H1 (cell line): ENCODE data around the gene ABI3BP. TPM values are rescaled to one million over a fixed set of nuclear protein-coding genes. Genes with fewer than 3 reads are reported as not detected.

Experiments
- CTCF ChIA-PET: fragments of 300-600 bp; sonication (Branson Sonifier 250); formaldehyde crosslinking; loops from one replicate; lab custom pipeline; 2021; ENCODE audit not compliant: partially characterized antibody; lab: Charles Lee
- POLR2A ChIA-PET: fragments of 300-600 bp; sonication (Branson Sonifier 250); formaldehyde crosslinking; loops from one replicate; lab custom pipeline; 2021; ENCODE audit warnings: inconsistent platforms; ENCODE audit not compliant: partially characterized antibody; lab: Charles Lee
- DNase-seq, 2 experiments: peaks; one replicate each; pipeline versions ENCODE4 v3.0.0 to v3.0.0-alpha.2; 2010 to 2022; ENCODE audit warnings: low spot score in 2 of 2, low read depth in 1 of 2, mixed read lengths in 1 of 2
- FAIRE-seq: peaks from 2 replicates; lab custom pipeline; 2011; peaks lifted over from hg19 to GRCh38; lab: Jason Lieb, UNC
- H2AFZ ChIP-seq: 2 replicates; pipeline ENCODE4 v1.8.1; 2012; ENCODE audit warnings: low read length, inconsistent platforms
- H2AK5ac ChIP-seq: 2 replicates; pipeline ENCODE4 v1.6.1; 2013; ENCODE audit warnings: low read depth, low read length
- H2BK120ac ChIP-seq: replicated peaks from 2 replicates; pipeline ENCODE3; 2013; ENCODE audit warnings: low read depth, low read length, inconsistent platforms
- H2BK12ac ChIP-seq: 2 replicates; pipeline ENCODE4 v1.6.1; 2013; ENCODE audit warnings: low read depth, low read length
- H2BK15ac ChIP-seq: 2 replicates; pipeline ENCODE4 v1.6.1; 2013; ENCODE audit warnings: low read length
- H2BK20ac ChIP-seq: 2 replicates; pipeline ENCODE4 v1.6.1; 2013; ENCODE audit warnings: low read length
- H2BK5ac ChIP-seq: 2 replicates; pipeline ENCODE4 v1.6.1; 2013; ENCODE audit warnings: low read depth, low read length
- H3K14ac ChIP-seq: 2 replicates; pipeline ENCODE4 v1.6.1; 2013; ENCODE audit warnings: inconsistent platforms; ENCODE audit not compliant: insufficient read length
- H3K18ac ChIP-seq: 2 replicates; pipeline ENCODE4 v1.6.1; 2013; ENCODE audit warnings: low read length; ENCODE audit errors: extremely low read depth
- H3K23ac ChIP-seq: 2 replicates; pipeline ENCODE4 v1.6.1; 2013; ENCODE audit warnings: inconsistent platforms; ENCODE audit not compliant: insufficient read length
- H3K23me2 ChIP-seq: 2 replicates; pipeline ENCODE4 v1.6.1; 2013; ENCODE audit warnings: low read depth, low read length
- H3K27ac ChIP-seq: 2 replicates; pipeline ENCODE4 v1.6.1; 2011; ENCODE audit warnings: low read depth, low read length, inconsistent platforms
- H3K27me3 ChIP-seq, 4 experiments: replicated peaks in 1 of 4; 1 replicate in 1 of 4; 2 replicates in 3 of 4; pipeline versions ENCODE4 v1.6.1 to v1.8.1; 2011 to 2013; ENCODE audit warnings: low read length in 3 of 4, mild to moderate bottlenecking in 3 of 4, inconsistent platforms in 2 of 4, mixed read lengths in 2 of 4, moderate library complexity in 1 of 4; ENCODE audit not compliant: control insufficient read depth in 3 of 4, insufficient read depth in 3 of 4; ENCODE audit errors: extremely low read depth in 1 of 4
- H3K36me3 ChIP-seq, 4 experiments: 2 replicates each; pipeline versions ENCODE4 v1.6.1 to v1.8.1; 2011 to 2013; ENCODE audit warnings: mild to moderate bottlenecking in 4 of 4, low read length in 3 of 4, moderate library complexity in 2 of 4, control low read depth in 1 of 4, inconsistent platforms in 1 of 4; ENCODE audit not compliant: insufficient read depth in 4 of 4, control insufficient read depth in 2 of 4
- H3K4ac ChIP-seq: replicated peaks from 2 replicates; pipeline ENCODE3; 2013; ENCODE audit warnings: low read length, low read depth, mixed read lengths, inconsistent platforms; ENCODE audit not compliant: insufficient read length
- H3K4me1 ChIP-seq, 4 experiments: replicated peaks in 1 of 4; 1 replicate in 1 of 4; 2 replicates in 3 of 4; pipeline versions ENCODE4 v1.6.1 to v1.8.1; 2011 to 2013; ENCODE audit warnings: low read length in 3 of 4, inconsistent platforms in 2 of 4, mixed read lengths in 1 of 4; ENCODE audit not compliant: insufficient read depth in 4 of 4, control insufficient read depth in 3 of 4
- H3K4me2 ChIP-seq, 2 experiments: 2 replicates each; pipeline versions ENCODE4 v1.6.1 to v1.8.1; 2011 to 2013; ENCODE audit warnings: low read depth in 2 of 2, low read length in 2 of 2, control low read depth in 1 of 2, inconsistent platforms in 1 of 2, mild to moderate bottlenecking in 1 of 2; ENCODE audit not compliant: insufficient read depth in 1 of 2
- H3K4me3 ChIP-seq, 4 experiments: fragments of 200-600, 300-600 bp in 1 of 4; sonication (generic), shearing (Covaris generic), sonication (Bioruptor Twin) in 1 of 4; 2 replicates each; pipeline versions ENCODE4 v1.5.1 to v1.8.1; 2011 to 2016; ENCODE audit warnings: low read length in 4 of 4, low read depth in 3 of 4, control low read depth in 2 of 4, inconsistent platforms in 2 of 4, mild to moderate bottlenecking in 2 of 4, mixed read lengths in 1 of 4, moderate library complexity in 1 of 4; ENCODE audit not compliant: insufficient read depth in 2 of 4; ENCODE audit errors: extremely low read depth in 1 of 4
- H3K56ac ChIP-seq: replicated peaks from 2 replicates; pipeline ENCODE3; 2013; ENCODE audit warnings: low read depth, mild to moderate bottlenecking, mixed read lengths, low read length, inconsistent platforms; ENCODE audit not compliant: insufficient read length
- H3K79me1 ChIP-seq: 2 replicates; pipeline ENCODE4 v1.6.1; 2013; ENCODE audit warnings: low read depth, low read length, control low read depth
- H3K79me2 ChIP-seq, 2 experiments: 2 replicates each; pipeline versions ENCODE4 v1.6.1 to v1.8.1; 2012 to 2013; ENCODE audit warnings: low read length in 2 of 2, mild to moderate bottlenecking in 2 of 2, inconsistent platforms in 1 of 2; ENCODE audit not compliant: insufficient read depth in 2 of 2, control insufficient read depth in 1 of 2
- H3K9ac ChIP-seq, 4 experiments: replicated peaks in 1 of 4; 1 replicate in 1 of 4; 2 replicates in 3 of 4; pipeline versions ENCODE4 v1.6.1 to v1.8.1; 2011 to 2013; ENCODE audit warnings: low read depth in 3 of 4, low read length in 3 of 4, control low read depth in 2 of 4, mild to moderate bottlenecking in 2 of 4, moderate library complexity in 2 of 4, inconsistent platforms in 1 of 4; ENCODE audit errors: extremely low read depth in 1 of 4
- H3K9me3 ChIP-seq, 2 experiments: 2 replicates each; pipeline versions ENCODE4 v1.6.1 to v1.8.1; 2012 to 2013; ENCODE audit warnings: mild to moderate bottlenecking in 2 of 2, moderate library complexity in 2 of 2, control low read depth in 1 of 2, inconsistent platforms in 1 of 2, low read depth in 1 of 2, low read length in 1 of 2, mixed read lengths in 1 of 2; ENCODE audit not compliant: insufficient read depth in 2 of 2
- H4K20me1 ChIP-seq, 2 experiments: replicated peaks in 1 of 2; 2 replicates each; pipeline versions ENCODE3 to v1.8.1; 2011 to 2013; ENCODE audit warnings: inconsistent platforms in 2 of 2, low read length in 2 of 2, mild to moderate bottlenecking in 1 of 2; ENCODE audit not compliant: insufficient read depth in 2 of 2, control insufficient read depth in 1 of 2
- H4K5ac ChIP-seq: 2 replicates; pipeline ENCODE4 v1.6.1; 2013; ENCODE audit warnings: low read length, low read depth, mixed read lengths, inconsistent platforms; ENCODE audit not compliant: insufficient read length
- H4K8ac ChIP-seq: 2 replicates; pipeline ENCODE4 v1.8.0; 2013; ENCODE audit warnings: mild to moderate bottlenecking, moderate library complexity, low read length, inconsistent platforms; ENCODE audit not compliant: insufficient read depth; ENCODE audit errors: extremely low read depth
- H4K91ac ChIP-seq: replicated peaks from 2 replicates; pipeline ENCODE3; 2013; ENCODE audit warnings: low read length, mixed read lengths, inconsistent platforms; ENCODE audit not compliant: insufficient read length
- EZH2 ChIP-seq: fragments of 200-600 bp; sonication (generic); IDR thresholded peaks from 2 replicates; pipeline ENCODE4 v1.7.1; 2012; ENCODE audit warnings: low read depth, mild to moderate bottlenecking, moderate library complexity, low read length, inconsistent platforms; ENCODE audit not compliant: severe bottlenecking
- WGBS, 2 experiments: shearing (Covaris generic) in 1 of 2; methylation state at CpG; one replicate each; pipeline versions ENCODE4 v1.1.6 to v1.1.7; 2013 to 2015; ENCODE audit warnings: low lambda C conversion rate in 2 of 2, mixed read lengths in 2 of 2, inconsistent platforms in 1 of 2, low coverage in 1 of 2, missing lambda C conversion rate in 1 of 2; ENCODE audit not compliant: insufficient replicate concordance in 2 of 2, insufficient coverage in 1 of 2, insufficient read length in 1 of 2; ENCODE audit errors: extremely low coverage in 1 of 2, missing lambda C conversion rate in 1 of 2; 5-methylcytosine and 5-hydroxymethylcytosine counted together
- polyA plus RNA-seq, 7 experiments: library from polyadenylated mRNA; depleted of rRNA in 3 of 7; stranded (reverse) in 5 of 7; unstranded in 2 of 7; fragments of >200 nt in 5 of 7; fragments of 200-250 nt in 2 of 7; gene quantifications; 1 replicate in 5 of 7; 2 replicates in 1 of 7; 4 replicates in 1 of 7; pipeline versions ENCODE4 v1.2.1 to v1.2.3, GENCODE V29; 2011 to 2013; ENCODE audit warnings: missing spikeins in 2 of 7, mixed read lengths in 2 of 7
- total RNA-seq: library from RNA; stranded (reverse); fragmentation: NEBNext Ultra II Directional; extraction: Animal tissue kit (Norgen Biotek cat#: 25700); gene quantifications from 2 replicates; pipeline ENCODE4 v1.2.1, GENCODE V29; 2021

Gene ABI3BP
- total and polyA plus RNA-seq, 2 of the 8 experiments (the other 6 are each of a cell fraction or from before 2014, with no cell fraction given) = 0.08 to 0.32 TPM

DNA sequence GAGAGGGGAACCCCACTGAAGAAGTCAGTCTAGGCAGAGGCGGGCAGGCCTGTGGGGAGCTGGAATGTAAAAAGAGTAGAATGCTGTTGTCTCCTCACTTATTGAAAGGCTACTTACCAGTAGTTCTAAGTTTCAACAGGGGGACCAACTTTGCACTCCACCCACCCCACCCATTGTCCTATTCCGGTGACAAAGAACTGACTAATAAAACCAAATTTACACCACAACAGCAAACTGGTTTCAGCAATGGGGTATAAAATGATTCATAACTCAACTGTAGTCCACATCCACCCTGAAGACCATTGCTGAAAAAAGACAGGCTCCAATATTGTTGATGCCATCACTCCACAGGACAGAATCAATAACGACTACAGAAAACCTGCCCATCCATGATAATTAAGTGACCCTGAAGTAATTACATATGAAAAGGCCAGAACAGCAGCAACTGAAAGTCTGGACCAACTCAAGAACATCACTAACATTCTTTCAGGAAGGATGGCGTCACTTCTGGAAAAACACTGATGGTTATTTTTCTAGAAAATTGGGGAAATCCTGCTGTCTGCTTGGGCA, 80.2 kb downstream of the ABI3BP start:
- no peak for FAIRE-seq
- WGBS, 2 experiments = 84% methylated on average over 4 of the region's 4 CpGs; no CpG with 5 or more reads in 1 of the 2 experiments
- H3K79me2 ChIP-seq = no peaks in the 10 kb centered on the region
- no peak overlapping the region for H4K8ac ChIP-seq
- ChIA-PET CTCF (interaction anchor here (0.6 to 0.8 kb wide), 2 partner anchors 20 to 82 kb away, joined by 3 to 6 read pairs; no protein-coding TSS in a partner anchor), POLR2A (no interaction called here)
- no peak overlapping the region for H2AK5ac ChIP-seq
- H3K27me3 ChIP-seq = no peaks in the 10 kb centered on the region
- H3K4ac ChIP-seq = no peak overlapping the region
- H2BK12ac ChIP-seq = no peak overlapping the region
- H3K4me3 ChIP-seq = no peak overlapping the region
- H3K23me2 ChIP-seq = no peaks in the 10 kb centered on the region
- no peak overlapping the region for H3K23ac ChIP-seq
- H2BK15ac ChIP-seq = no peak overlapping the region
- no peak overlapping the region for H3K56ac ChIP-seq
- H4K5ac ChIP-seq = no peak overlapping the region
- H3K4me2 ChIP-seq = no peak overlapping the region
- peaks cover 0 to 9% (median 3%) of the 10 kb centered on the region in 4 experiments; a peak in 3 of 7 replicates for H3K4me1 ChIP-seq
- H4K20me1 ChIP-seq = no peaks in the 10 kb centered on the region
- H3K36me3 ChIP-seq = no peaks in the 10 kb centered on the region
- no peak overlapping the region for H3K14ac ChIP-seq
- no peak overlapping the region for H4K91ac ChIP-seq
- no peak overlapping the region for H2BK120ac ChIP-seq
- no peak overlapping the region for H2AFZ ChIP-seq
- no peak overlapping the region for H3K9ac ChIP-seq
- H3K79me1 ChIP-seq = no peaks in the 10 kb centered on the region
- no peak for DNase-seq
- no peak overlapping the region for H3K18ac ChIP-seq
- no peak overlapping the region for H2BK5ac ChIP-seq
- H2BK20ac ChIP-seq = no peak overlapping the region
- H3K27ac ChIP-seq = no peak overlapping the region
- no peaks in the 10 kb centered on the region for H3K9me3 ChIP-seq
- no peak for TF ChIP-seq EZH2
